ENCODE results near the gene METRNL.

GRCh38 chr17:83084621-83085056, 5.2 kb downstream of the METRNL start:
- no peak for TF ChIP-seq POLR2AphosphoS5 (IDR thresholded peaks at IDR 0.05; ENCODE audit: low read depth, low read length)
- TF ChIP-seq TAF1 (IDR thresholded peaks at IDR 0.05; ENCODE audit: borderline replicate concordance, insufficient read depth, low read length) = no peak
- TF ChIP-seq, protein P1, sequence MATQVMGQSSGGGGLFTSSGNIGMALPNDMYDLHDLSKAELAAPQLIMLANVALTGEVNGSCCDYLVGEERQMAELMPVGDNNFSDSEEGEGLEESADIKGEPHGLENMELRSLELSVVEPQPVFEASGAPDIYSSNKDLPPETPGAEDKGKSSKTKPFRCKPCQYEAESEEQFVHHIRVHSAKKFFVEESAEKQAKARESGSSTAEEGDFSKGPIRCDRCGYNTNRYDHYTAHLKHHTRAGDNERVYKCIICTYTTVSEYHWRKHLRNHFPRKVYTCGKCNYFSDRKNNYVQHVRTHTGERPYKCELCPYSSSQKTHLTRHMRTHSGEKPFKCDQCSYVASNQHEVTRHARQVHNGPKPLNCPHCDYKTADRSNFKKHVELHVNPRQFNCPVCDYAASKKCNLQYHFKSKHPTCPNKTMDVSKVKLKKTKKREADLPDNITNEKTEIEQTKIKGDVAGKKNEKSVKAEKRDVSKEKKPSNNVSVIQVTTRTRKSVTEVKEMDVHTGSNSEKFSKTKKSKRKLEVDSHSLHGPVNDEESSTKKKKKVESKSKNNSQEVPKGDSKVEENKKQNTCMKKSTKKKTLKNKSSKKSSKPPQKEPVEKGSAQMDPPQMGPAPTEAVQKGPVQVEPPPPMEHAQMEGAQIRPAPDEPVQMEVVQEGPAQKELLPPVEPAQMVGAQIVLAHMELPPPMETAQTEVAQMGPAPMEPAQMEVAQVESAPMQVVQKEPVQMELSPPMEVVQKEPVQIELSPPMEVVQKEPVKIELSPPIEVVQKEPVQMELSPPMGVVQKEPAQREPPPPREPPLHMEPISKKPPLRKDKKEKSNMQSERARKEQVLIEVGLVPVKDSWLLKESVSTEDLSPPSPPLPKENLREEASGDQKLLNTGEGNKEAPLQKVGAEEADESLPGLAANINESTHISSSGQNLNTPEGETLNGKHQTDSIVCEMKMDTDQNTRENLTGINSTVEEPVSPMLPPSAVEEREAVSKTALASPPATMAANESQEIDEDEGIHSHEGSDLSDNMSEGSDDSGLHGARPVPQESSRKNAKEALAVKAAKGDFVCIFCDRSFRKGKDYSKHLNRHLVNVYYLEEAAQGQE (IDR thresholded peaks at IDR 0.05; ENCODE audit: insufficient read depth in 1 of 2, low read depth in 2 of 2, low read length in 2 of 2) = no peak
